Panc1 (cell line): ENCODE data around the gene LRCH1.

Experiments
- CTCF ChIP-seq: fragments of 450-650 bp; IDR thresholded peaks from 2 replicates; pipeline ENCODE4 v1.5.1; 2017; ENCODE audit warnings: mild to moderate bottlenecking
- POLR2AphosphoS5 ChIP-seq: IDR thresholded peaks from 2 replicates; pipeline ENCODE4 v1.6.1; 2012; ENCODE audit warnings: mild to moderate bottlenecking, low read depth, low read length, moderate library complexity

GRCh38 chr13:46607768-46608564, 55.0 kb downstream of the LRCH1 start:
- TF ChIP-seq CTCF (no peak), POLR2AphosphoS5 (no peak)
